ENCODE data around the gene IL17C. TPM values are rescaled to one million over a fixed set of nuclear protein-coding genes. Genes with fewer than 3 reads are reported as not detected.
A peak's percentile ranks its signal among the peaks of the same experiment; 100 is the strongest.

IL17C gene
- total RNA-seq, 2 donors from 2014 or later: not detected

- ATAC-seq: peak; percentile 31
- intact Hi-C loops (cut with DNase I, micrococcal nuclease): no loop called here
Measured at GRCh38 chr16:88688013-88688778, 49.8 kb downstream of the IL17C start.

More at GRCh38 chr16:88688013-88688778, 49.8 kb downstream of the IL17C start:
- DNase-seq: no peak

Other genes starting within 250 kb of the IL17C start
- 10 to 100 TPM in 1 of 2 donors, 1 to 10 TPM in 1; 8.0 to 11.3 TPM for gene ZFPM1, start 185.3 kb upstream of the IL17C start, total RNA-seq
- 10 to 100 TPM; 32.6 to 43.7 TPM for gene ZC3H18, start 68.2 kb upstream of the IL17C start, total RNA-seq
- gene CYBA, start 12.5 kb downstream of the IL17C start, total RNA-seq: 100 to 1,000 TPM; 277 to 382 TPM
- gene MVD, start 24.5 kb downstream of the IL17C start, total RNA-seq: 100 to 1,000 TPM in 1 of 2 donors, 10 to 100 TPM in 1; 74.3 to 191 TPM
- gene SNAI3, start 47.9 kb downstream of the IL17C start, total RNA-seq: under 1 TPM; 0.15 to 0.92 TPM
- 10 to 100 TPM; 11.4 to 12.0 TPM for gene RNF166, start 67.8 kb downstream of the IL17C start, total RNA-seq
- 10 to 100 TPM in 1 of 2 donors, 1 to 10 TPM in 1; 9.8 to 15.0 TPM for gene CTU2, start 67.9 kb downstream of the IL17C start, total RNA-seq
- gene PIEZO1, start 146.6 kb downstream of the IL17C start, total RNA-seq: 100 to 1,000 TPM; 118 to 146 TPM
- 10 to 100 TPM in 1 of 2 donors, 1 to 10 TPM in 1; 6.8 to 14.8 TPM for gene CDT1, start 165.2 kb downstream of the IL17C start, total RNA-seq
- gene APRT, start 173.4 kb downstream of the IL17C start, total RNA-seq: 100 to 1,000 TPM; 112 to 199 TPM
- gene GALNS, start 218.4 kb downstream of the IL17C start, total RNA-seq: 10 to 100 TPM; 39.1 to 43.5 TPM
- 10 to 100 TPM; 37.0 to 44.4 TPM for gene TRAPPC2L, start 218.6 kb downstream of the IL17C start, total RNA-seq
- gene PABPN1L, start 228.1 kb downstream of the IL17C start, total RNA-seq: not detected